BJ (cell line): Measurements from ENCODE around the gene ORC6. TPM values are rescaled to one million over a fixed set of nuclear protein-coding genes. Genes with fewer than 3 reads are reported as not detected.

ENCODE experiments used
- CTCF ChIA-PET: fragments of 350-600 bp; formaldehyde crosslinking; extraction: SDS; loops from one replicate; lab custom pipeline; 2021; ENCODE audit warnings: antibody characterized with exemption, inconsistent platforms; lab: Yijun Ruan, JAX
- POLR2A ChIA-PET: fragments of 300-600 bp; sonication (Branson Sonifier 250); formaldehyde crosslinking; extraction: SDS; loops from one replicate; lab custom pipeline; 2021; ENCODE audit warnings: antibody characterized with exemption; lab: Charles Lee
- DNase-seq: peaks from one replicate; pipeline ENCODE4 v3.0.0-alpha.2; 2011; ENCODE audit warnings: low read depth
- H3K27me3 ChIP-seq: 2 replicates; pipeline ENCODE4 v1.6.0; 2011; ENCODE audit warnings: low read length; ENCODE audit not compliant: control insufficient read depth, insufficient read depth
- H3K36me3 ChIP-seq: 2 replicates; pipeline ENCODE4 v1.5.1; 2011; ENCODE audit warnings: low read length; ENCODE audit not compliant: control insufficient read depth, insufficient read depth
- H3K4me3 ChIP-seq: 2 replicates; pipeline ENCODE4 v1.5.1; 2011; ENCODE audit warnings: low read depth, mild to moderate bottlenecking, control low read depth, low read length
- polyA plus RNA-seq: library from polyadenylated mRNA; depleted of rRNA; stranded (reverse); fragments of >200 nt; gene quantifications from 2 replicates; pipeline ENCODE4 v1.2.3, GENCODE V29; 2011
- TF ChIP-seq, protein P1 (sequence below): IDR thresholded peaks from 2 replicates; pipeline ENCODE4 v1.5.1; 2011; ENCODE audit warnings: low read depth, mild to moderate bottlenecking, control low read depth, inconsistent platforms, low read length, moderate library complexity; ENCODE audit not compliant: insufficient read depth

The ORC6 gene
- polyA plus RNA-seq, 1 experiment: 8.0 TPM

DNA sequence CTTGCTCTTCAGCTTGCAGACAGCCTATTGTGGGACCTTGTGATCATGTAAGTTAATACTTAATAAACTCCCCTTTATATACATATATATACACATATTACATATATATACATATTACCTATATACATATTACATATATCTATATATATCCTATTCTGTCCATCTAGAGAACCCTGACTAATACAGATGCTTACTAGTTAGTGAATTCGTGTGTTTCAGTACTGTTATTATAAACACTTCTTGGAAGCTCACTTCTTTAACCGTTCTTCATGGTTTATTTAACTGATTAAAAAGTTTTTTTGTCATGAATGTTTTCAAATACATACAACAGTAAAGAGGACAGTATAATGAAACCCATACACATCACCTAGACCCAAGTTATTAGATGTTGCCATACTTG, 12.6 kb downstream of the ORC6 start:
- no peaks in the 10 kb centered on the region for H3K36me3 ChIP-seq
- TF ChIP-seq, protein P1, sequence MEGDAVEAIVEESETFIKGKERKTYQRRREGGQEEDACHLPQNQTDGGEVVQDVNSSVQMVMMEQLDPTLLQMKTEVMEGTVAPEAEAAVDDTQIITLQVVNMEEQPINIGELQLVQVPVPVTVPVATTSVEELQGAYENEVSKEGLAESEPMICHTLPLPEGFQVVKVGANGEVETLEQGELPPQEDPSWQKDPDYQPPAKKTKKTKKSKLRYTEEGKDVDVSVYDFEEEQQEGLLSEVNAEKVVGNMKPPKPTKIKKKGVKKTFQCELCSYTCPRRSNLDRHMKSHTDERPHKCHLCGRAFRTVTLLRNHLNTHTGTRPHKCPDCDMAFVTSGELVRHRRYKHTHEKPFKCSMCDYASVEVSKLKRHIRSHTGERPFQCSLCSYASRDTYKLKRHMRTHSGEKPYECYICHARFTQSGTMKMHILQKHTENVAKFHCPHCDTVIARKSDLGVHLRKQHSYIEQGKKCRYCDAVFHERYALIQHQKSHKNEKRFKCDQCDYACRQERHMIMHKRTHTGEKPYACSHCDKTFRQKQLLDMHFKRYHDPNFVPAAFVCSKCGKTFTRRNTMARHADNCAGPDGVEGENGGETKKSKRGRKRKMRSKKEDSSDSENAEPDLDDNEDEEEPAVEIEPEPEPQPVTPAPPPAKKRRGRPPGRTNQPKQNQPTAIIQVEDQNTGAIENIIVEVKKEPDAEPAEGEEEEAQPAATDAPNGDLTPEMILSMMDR: no peak
- ChIA-PET CTCF (no interaction called here), POLR2A (no interaction called here)
- DNase-seq: no peak
- no peaks in the 10 kb centered on the region for H3K27me3 ChIP-seq
- H3K4me3 ChIP-seq: no peak overlapping the region

DNA sequence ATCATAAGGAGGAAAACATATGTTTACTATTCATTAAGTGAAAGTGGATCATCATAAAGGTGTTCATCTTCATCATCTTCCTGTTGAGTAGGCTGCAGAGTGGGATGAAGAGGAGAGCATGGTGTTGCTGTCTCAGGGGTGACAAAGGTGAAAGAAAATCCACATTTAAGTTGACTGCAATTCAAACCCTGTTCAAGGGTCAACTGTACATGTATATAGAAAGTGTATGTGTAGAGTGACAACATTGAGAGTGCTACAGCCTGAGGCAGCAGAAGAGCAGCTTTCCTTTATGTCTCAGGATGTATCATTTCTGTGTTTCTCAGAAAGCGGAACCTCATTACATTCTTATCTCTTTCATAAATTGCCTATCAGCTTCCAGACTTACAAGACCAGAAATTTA, 17.2 kb downstream of the ORC6 start:
- DNase-seq: no peak
- Histone ChIP-seq H3K27me3 (no peaks in the 10 kb centered on the region), H3K4me3 (no peak overlapping the region), H3K36me3 (no peaks in the 10 kb centered on the region)
- POLR2A ChIA-PET: no interaction called here
- TF ChIP-seq, protein P1: no peak
- CTCF ChIA-PET: no interaction called here

DNA sequence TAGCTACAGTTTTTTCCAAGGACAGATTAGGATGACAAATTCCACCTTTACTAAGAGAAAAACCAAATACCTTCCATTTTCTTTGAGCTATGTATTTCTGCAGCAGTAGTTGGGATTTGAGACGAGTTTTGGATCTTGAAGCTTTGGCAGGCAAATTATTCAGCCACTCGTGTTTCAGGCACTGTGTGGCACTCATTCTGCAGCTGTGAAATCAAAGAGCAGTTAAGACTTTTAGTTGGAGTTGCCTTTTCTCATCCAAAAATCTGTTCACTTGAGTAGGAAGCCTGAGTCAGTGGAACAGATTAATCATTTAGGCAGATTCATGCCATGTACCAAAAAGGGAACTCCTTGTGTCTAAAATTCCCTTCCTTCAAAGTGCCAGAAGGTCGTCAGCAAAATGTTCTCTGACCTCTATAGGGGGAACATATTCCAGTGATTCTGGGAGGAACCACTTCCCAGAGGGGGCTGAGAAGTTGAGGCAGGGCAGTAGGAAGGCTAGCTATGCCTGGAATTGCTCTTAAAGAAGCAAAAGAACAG, 20.1 kb downstream of the ORC6 start:
- Histone ChIP-seq H3K36me3 (no peaks in the 10 kb centered on the region), H3K4me3 (no peak overlapping the region), H3K27me3 (no peaks in the 10 kb centered on the region)
- no peak for DNase-seq
- TF ChIP-seq, protein P1: no peak
- POLR2A ChIA-PET: no interaction called here
- CTCF ChIA-PET: no interaction called here

DNA sequence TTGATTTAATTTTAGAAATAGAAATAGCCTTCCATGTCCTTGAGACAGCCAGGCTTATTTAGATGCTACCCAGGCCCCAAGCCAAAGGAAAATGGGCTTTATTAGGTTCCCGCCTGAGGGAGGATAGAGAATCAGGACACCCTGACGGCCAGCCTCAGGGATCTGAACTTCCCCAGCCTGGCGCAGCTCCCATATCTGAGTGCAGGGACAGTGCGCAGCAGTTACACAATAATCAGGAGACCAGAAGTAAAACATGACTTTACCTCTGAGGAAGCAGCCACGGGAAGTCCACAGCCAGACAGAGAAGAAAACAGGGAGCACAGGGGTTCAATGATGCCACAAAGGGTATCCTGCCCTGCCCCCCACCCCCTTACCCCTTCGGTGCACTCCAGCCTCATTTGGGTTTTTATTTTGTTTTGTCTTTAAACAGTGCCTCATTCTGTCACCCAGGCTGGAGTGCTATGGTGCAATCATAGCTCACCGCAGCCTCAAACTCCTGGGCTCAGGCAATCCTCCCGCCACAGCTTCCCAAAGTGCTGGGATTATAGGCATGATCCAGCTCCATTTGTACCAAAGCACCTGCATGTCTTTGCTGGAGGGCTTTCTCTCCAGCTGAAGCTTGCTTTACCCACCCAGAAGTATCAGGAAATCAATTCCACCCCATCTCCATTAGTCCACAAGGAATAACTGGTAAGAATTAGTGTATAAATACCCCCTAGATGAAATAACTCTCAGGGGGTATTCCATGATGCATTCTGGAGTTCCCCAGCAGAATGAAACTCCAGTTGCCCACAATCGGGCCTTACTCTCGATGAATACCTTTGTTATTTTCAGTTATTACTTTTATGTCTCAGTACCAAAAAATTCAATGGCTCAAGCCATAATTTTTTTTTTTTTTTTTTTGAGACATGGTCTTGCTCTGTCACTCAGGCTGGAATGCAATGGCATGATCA, 21.9 kb downstream of the ORC6 start:
- Histone ChIP-seq H3K36me3 (no peaks in the 10 kb centered on the region), H3K4me3 (no peak overlapping the region), H3K27me3 (no peaks in the 10 kb centered on the region)
- ChIA-PET CTCF (interaction anchor here (0.9 kb wide), 1 partner anchor 10 kb away, joined by 3 read pairs; no protein-coding TSS in a partner anchor), POLR2A (no interaction called here)
- no peak for DNase-seq
- TF ChIP-seq, protein P1: no peak

DNA sequence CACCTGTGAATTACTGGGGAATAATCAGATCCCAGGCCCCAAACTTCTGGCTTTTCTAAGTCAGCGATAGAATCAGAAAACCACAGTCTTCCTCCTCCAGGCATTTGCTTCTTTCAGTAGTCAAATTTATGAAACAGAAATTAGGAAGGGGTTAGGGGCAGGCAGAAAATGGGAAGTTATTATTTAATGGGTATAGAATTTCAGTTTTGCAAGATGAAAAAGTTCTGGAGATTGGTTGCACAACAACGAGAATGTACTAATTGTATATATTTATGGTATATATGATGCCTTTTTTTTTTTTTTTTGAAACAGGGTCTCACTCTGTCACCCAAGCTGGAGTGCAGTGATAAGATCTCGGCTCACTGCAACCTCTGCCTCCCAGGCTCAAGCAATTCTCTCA, 23.5 kb downstream of the ORC6 start:
- no peaks in the 10 kb centered on the region for H3K36me3 ChIP-seq
- POLR2A ChIA-PET: no interaction called here
- TF ChIP-seq, protein P1: no peak
- H3K4me3 ChIP-seq: no peak overlapping the region
- no peaks in the 10 kb centered on the region for H3K27me3 ChIP-seq
- CTCF ChIA-PET: interaction anchor here (1.1 kb wide), 1 partner anchor 9 kb away, joined by 3 read pairs; no protein-coding TSS in a partner anchor
- no peak for DNase-seq
